HG03469 (cell line): Measurements from ENCODE around the gene HSPA1A.
"Not testable (repeated sequence)": the region's sequence is repeated elsewhere in the genome, so short reads cannot be mapped to it uniquely, and the experiment has no call there.

Source experiments
- ATAC-seq: cut with Tn5 transposase; IDR thresholded peaks from one replicate; pipeline ENCODE4 v1.9.1; 2021; ENCODE audit warnings: mild to moderate bottlenecking, moderate library complexity, moderate number of reproducible peaks; ENCODE audit not compliant: unreplicated experiment

Gene HSPA1A

GRCh38 chr6:31831350-31832215 lies 16.2 kb downstream of the HSPA1A start:
- no peak for ATAC-seq

DNA sequence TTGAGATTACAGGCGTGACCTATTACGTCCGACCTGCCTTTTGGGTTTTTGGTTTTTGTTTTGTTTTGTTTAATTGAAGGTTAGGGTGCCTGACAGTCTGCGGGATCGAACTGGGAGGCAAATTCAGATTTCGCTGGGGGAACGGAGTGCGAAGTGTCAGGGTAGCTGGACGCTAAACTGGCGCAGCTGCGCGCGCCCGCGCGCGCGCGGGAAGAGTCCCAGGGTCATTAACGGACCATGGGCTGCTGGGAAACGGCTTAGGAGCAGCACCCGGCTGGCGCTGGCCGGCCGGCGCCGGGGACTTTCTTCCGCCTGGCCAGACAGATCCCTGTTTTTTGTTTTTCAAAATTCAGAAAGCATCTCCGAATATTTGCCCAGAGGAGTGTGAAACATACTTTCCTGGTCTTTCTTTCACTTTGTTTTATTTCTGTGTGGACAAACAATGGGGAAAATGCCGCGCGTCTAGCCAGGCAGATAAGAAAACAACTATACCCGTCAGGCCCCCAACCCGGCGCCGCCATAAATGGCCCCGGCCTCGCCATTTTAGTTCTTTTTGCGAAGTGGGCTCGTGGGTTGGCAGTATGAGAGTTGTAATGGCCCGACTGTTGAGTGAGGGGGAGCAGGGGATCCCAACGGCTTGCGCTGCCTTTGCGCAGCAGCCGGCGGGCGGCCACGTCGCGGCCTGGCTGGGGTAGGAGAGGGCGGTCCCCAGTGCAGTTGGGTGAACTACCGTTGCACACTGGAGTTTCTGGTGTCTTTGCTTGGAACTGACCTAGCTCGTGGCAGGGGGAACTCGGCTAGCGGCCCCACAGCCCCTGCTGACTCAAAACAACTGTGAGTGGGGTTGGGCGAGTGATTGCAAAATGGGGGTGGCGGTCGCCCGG lies 19.3 kb downstream of the HSPA1A start:
- no peak for ATAC-seq

GRCh38 chr6:31836047-31836473 lies 20.7 kb downstream of the HSPA1A start:
- ATAC-seq: no peak

DNA sequence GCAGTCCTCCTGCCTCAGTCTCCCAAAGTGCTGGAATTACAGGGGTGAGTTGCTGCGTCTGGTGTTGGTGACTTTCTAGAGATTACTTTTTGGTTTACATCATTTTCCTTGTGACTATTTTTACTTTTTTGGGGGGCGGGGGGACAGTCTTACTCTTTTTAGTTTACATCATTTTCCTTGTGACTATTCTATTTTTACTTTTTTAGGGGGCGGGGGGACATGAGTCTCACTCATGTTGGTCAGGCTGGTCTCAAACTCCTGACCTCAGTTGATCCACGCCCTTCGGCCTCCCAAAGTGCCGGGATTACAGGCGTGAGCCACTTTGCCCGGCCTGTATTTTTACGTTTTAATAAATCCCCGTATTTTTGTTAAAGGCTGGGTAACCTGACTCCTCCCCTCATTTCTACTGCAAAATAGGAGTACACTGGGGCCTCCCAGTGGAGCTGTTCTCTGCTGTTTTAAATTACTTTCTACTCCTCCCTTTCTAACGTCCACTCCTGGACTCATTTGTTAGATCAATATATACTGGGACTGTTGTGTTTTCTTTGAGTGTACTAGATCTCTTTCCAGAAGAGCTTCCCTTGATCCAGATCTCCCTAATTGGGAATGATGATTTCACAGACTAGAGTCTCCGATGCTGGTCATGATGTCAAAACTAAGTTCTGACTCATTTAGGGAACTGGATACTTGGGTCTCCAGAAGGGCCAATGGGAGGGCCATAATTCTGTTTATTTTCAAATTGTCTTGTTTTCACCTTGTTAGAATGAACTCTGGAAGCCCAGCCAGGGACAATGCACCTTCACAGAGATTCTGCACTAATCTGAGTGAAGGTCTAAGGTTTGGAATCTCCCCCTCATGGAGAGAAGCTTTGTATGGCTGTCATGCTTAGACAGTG lies 21.4 kb downstream of the HSPA1A start:
- ATAC-seq: no peak

DNA sequence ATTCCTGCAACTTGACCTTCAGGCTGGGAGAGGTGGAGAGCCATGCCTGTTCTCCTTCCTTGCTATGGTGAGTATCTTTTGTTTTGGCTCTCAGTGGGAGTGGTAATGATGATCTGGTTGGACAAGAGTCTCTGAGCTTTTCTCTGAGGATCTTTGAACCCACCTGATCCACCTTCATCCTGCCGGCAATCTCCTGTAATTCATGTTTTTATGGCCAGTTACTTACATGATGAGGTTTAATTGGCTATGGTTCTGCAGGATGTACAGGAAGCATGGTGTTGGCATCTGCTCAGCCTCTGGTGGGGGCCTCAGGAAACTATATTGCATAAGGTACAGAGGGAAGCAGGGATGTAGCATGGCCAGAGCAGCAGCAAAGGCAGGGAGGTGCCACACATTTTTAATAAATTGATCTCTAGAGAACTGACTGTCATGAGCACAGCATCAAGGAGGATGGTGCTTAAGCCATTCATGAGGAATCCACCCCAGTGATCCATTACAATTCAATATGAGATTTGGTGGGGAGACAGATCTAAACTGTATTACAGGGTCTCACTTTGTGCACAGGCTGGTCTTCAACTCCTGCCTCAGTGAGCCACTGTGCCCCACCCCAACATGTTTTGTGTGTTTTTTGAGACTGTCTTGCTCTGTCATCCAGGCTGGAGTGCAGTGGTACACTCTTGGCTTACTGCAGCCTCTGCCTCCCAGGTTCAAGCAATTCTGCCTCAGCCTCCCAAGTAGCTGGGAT lies 22.2 kb downstream of the HSPA1A start:
- no peak for ATAC-seq

- ATAC-seq: not testable (repeated sequence)
These were observed 22.8 kb downstream of the HSPA1A start for GRCh38 chr6:31838114-31838553.

DNA sequence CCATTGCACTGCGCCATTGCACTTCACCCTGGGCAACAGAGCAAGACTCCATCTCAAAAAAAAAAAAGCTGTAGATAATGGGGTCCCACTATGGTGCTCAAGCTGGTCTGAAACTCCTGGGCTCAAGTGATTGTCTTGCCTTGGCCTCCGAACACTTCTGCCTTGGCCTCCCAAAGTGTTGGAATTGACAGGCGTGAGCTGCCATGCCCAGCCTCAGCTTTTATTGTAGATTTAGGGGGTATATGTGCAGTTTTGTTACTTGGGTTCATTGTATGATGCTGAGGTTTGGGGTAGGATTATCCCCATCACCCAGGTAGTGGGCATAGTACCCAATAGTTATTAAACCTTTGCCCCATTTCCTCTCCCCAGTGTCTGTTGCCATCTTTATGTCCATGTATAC lies 23.6 kb downstream of the HSPA1A start:
- no peak for ATAC-seq

- ATAC-seq: not testable (repeated sequence)
These were observed 24.4 kb downstream of the HSPA1A start for GRCh38 chr6:31839779-31840126.

GRCh38 chr6:31842053-31842452 lies 26.7 kb downstream of the HSPA1A start:
- ATAC-seq: no peak

DNA sequence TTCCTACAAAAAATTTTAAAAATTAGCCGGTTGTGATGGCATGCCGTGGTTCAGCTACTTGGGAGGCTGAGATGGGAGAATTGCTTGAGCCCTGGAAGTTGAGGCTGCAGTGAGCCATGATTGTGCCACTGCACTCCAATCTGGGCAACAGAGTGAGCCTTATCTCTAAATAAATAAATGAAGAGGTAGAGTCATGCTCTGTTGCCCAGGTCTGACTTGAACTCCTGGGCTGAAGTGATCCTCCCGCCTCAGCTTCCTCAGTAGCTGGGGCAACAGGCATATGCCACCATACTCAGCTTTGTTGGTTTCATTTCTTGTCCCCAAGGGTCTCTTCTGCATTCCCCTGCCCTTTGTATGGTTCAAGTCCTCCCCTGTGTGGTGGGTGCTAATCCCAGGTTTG lies 29.2 kb downstream of the HSPA1A start:
- no peak for ATAC-seq

- ATAC-seq: no peak
These were observed 32.1 kb downstream of the HSPA1A start for GRCh38 chr6:31847276-31847978.

DNA sequence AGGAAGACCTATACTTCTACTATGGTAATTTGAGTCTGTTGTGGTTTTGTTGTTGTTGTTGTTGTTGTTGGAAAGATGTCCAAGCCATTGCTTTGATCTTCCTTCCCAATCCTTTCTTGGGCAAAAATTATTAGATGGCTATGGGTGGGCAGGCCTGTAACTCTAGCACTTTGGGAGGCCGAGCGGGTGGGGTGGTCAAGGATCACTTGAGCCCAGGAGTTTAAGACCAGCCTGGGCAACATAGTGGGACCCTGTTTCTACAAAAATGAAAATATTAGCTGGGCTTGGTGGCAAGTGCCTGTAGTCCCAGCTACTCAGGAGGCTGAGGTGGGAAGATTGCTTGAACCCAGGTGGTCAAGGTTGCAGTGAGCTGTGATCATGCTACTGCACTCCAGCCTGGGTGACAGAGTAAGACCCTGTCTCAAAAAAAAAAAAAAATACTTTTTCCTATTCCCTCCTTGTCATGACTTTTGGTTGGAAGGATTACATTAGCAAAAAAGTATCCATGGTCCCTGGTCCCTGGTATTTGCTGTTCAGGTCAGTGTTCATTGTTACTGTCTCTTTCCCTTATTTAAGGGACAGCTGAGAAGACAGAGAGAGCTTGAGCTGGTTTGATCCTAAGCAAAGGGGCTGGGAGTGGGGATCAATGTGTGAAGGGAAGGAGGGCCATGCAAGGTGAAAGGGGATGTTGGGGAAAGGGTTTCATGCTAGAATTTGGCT lies 35.6 kb downstream of the HSPA1A start:
- no peak for ATAC-seq

- no peak for ATAC-seq
These were observed 36.1 kb downstream of the HSPA1A start for GRCh38 chr6:31851485-31851832.

DNA sequence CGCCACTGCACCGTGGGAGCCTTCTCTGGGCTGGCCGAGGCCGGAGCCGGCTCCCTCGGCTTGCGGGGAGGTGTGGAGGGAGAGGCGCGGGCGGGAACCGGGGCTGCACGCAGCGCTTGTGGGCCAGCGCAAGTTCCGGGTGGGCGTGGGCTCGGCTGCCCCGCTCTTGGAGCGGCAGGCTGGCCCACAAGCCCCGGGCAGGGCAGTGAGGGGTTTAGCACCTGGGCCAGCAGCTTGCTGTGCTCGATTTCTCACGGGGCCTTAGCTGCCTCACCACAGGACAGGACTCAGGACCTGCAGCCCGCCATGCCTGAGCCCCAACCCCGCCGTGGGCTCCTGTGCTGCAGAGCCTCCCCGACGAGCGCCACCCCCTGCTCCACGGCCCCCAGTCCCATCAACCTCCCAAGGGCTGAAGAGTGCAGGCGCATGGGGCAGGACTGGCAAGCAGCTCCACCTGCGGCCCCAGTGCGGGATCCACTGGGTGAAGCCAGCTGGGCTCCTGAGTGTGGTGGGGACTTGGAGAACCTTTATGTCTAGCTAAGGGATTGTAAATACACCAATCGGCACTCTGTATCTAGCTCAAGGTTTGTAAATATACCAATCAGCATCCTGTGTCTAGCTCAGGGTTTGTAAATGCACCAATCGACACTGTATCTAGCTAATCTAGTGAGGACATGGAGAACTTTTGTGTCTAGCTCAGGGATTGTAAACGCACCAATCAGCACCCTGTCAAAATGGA lies 36.8 kb downstream of the HSPA1A start:
- ATAC-seq: not testable (repeated sequence)

- ATAC-seq: not testable (repeated sequence)
These were observed 42.4 kb downstream of the HSPA1A start for GRCh38 chr6:31857774-31858173.

DNA sequence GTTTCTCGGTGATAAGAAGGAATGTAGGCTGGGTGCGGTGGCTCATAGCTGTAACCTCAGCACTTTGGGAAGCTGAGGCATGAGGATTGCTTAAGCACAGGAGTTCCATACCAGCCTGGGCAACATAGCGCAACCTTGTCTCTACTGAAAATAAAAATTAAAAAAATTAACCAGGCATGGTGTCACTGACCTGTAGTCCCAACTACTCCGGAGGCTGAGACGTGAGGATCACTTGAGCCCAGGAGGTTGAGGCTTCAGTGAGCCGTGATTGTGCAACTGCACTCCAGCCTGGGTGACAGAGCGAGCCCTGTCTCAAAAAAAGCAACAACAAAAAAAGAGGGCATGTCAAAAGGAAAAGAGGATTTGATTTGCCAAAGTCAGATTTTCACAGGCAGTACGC lies 43.4 kb downstream of the HSPA1A start:
- ATAC-seq: no peak

DNA sequence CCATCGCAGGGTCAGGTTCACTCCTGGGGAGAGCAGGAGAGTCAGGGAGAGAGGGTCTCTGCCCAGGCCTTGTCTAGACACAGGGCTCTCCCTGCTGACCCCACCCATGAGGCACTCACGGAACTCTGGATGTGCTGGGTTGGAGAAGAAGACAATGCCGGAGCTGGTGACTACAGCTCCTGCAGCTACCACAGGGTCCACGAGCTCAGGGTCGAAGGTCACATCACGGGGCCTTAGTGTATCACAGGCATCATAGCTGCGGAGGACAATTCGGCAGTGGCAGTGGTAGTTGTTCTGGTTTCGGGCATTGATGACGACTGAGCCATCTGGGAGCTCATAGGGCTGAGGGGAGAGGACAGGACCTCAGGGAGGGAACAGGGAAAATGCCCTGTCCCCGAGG lies 44.6 kb downstream of the HSPA1A start:
- no peak for ATAC-seq

DNA sequence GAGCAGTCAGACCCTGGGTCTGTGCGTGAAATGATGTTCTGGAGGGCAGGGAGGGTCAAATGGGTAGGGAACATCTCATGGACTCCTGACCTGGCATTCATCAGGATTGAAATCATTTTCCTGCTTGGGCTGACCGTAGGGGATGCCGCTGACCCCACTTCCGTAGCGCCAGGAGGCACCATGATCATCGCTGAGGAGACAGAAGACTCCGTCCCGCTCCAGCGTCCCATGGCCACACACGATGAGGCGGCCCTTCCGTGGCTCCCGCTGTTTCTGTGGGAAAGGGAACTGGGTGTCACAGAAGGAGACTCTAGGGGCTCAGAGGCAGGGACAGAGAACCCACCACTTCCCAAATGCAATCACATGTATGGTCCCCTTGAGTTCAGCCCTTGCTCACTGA lies 45.0 kb downstream of the HSPA1A start:
- no peak for ATAC-seq
